Measurements from ENCODE around the gene ATP10D.

The ATP10D gene

GRCh38 chr4:47619691-47620090 lies 134.6 kb downstream of the ATP10D start:
- DNase-seq (ENCODE audit: low read depth, low spot score), result no peak
- Histone ChIP-seq H3K36me3 (ENCODE audit: control insufficient read depth, insufficient read depth, low read length) (no peaks in the 10 kb centered on the region), H3K4me1 (ENCODE audit: control insufficient read depth, insufficient read depth, low read length) (no peaks in the 10 kb centered on the region), H3K4me3 (ENCODE audit: low read length) (no peak overlapping the region), H3K27ac (ENCODE audit: low read length) (no peak overlapping the region), H3K27me3 (ENCODE audit: control insufficient read depth, insufficient read depth, low read length) (no peaks in the 10 kb centered on the region), H3K9me3 (ENCODE audit: control insufficient read depth, insufficient read depth, low read length) (no peaks in the 10 kb centered on the region)
- WGBS (ENCODE audit: insufficient coverage, insufficient read length), result no CpG with 5 or more reads among the region's 2 CpGs

GRCh38 chr4:47621181-47621580 lies 136.1 kb downstream of the ATP10D start:
- DNase-seq (ENCODE audit: low read depth, low spot score), result no peak
- Histone ChIP-seq H3K27ac (ENCODE audit: low read length) (no peak overlapping the region), H3K27me3 (ENCODE audit: control insufficient read depth, insufficient read depth, low read length) (no peaks in the 10 kb centered on the region), H3K9me3 (ENCODE audit: control insufficient read depth, insufficient read depth, low read length) (no peaks in the 10 kb centered on the region), H3K4me3 (ENCODE audit: low read length) (no peak overlapping the region), H3K4me1 (ENCODE audit: control insufficient read depth, insufficient read depth, low read length) (no peaks in the 10 kb centered on the region), H3K36me3 (ENCODE audit: control insufficient read depth, insufficient read depth, low read length) (no peaks in the 10 kb centered on the region)
- no CpG with 5 or more reads among the region's 1 CpG for WGBS (ENCODE audit: insufficient coverage, insufficient read length)

GRCh38 chr4:47624031-47624441 lies 139.0 kb downstream of the ATP10D start:
- Histone ChIP-seq H3K27me3 (ENCODE audit: control insufficient read depth, insufficient read depth, low read length) (no peaks in the 10 kb centered on the region), H3K9me3 (ENCODE audit: control insufficient read depth, insufficient read depth, low read length) (no peaks in the 10 kb centered on the region), H3K4me3 (ENCODE audit: low read length) (no peak overlapping the region), H3K4me1 (ENCODE audit: control insufficient read depth, insufficient read depth, low read length) (no peaks in the 10 kb centered on the region), H3K36me3 (ENCODE audit: control insufficient read depth, insufficient read depth, low read length) (no peaks in the 10 kb centered on the region), H3K27ac (ENCODE audit: low read length) (no peak overlapping the region)
- DNase-seq (ENCODE audit: low read depth, low spot score), result no peak

- no peaks in the 10 kb centered on the region; the same call in 1 of the 2 replicates for H3K9me3 ChIP-seq (ENCODE audit: control insufficient read depth, insufficient read depth, low read length)
- H3K36me3 ChIP-seq (ENCODE audit: control insufficient read depth, insufficient read depth, low read length), result no peaks in the 10 kb centered on the region
- H3K27ac ChIP-seq (ENCODE audit: low read length), result no peak overlapping the region
- no peaks in the 10 kb centered on the region for H3K27me3 ChIP-seq (ENCODE audit: control insufficient read depth, insufficient read depth, low read length)
- H3K4me3 ChIP-seq (ENCODE audit: low read length), result no peak overlapping the region
- no CpG with 5 or more reads among the region's 4 CpGs for WGBS (ENCODE audit: insufficient coverage, insufficient read length)
- no peak for DNase-seq (ENCODE audit: low read depth, low spot score)
- H3K4me1 ChIP-seq (ENCODE audit: control insufficient read depth, insufficient read depth, low read length), result no peaks in the 10 kb centered on the region
These were observed 146.1 kb downstream of the ATP10D start for GRCh38 chr4:47631161-47631560.

- no peaks in the 10 kb centered on the region for H3K9me3 ChIP-seq (ENCODE audit: control insufficient read depth, insufficient read depth, low read length)
- WGBS (ENCODE audit: insufficient coverage, insufficient read length), result no CpG with 5 or more reads among the region's 3 CpGs
- DNase-seq (ENCODE audit: low read depth, low spot score), result no peak
- H3K4me1 ChIP-seq (ENCODE audit: control insufficient read depth, insufficient read depth, low read length), result no peaks in the 10 kb centered on the region
- H3K36me3 ChIP-seq (ENCODE audit: control insufficient read depth, insufficient read depth, low read length), result no peaks in the 10 kb centered on the region
- H3K4me3 ChIP-seq (ENCODE audit: low read length), result no peak overlapping the region
- no peaks in the 10 kb centered on the region for H3K27me3 ChIP-seq (ENCODE audit: control insufficient read depth, insufficient read depth, low read length)
- no peak overlapping the region for H3K27ac ChIP-seq (ENCODE audit: low read length)
These were observed 154.5 kb downstream of the ATP10D start for GRCh38 chr4:47639531-47639930.

- H3K9me3 ChIP-seq (ENCODE audit: control insufficient read depth, insufficient read depth, low read length), result no peaks in the 10 kb centered on the region
- H3K4me3 ChIP-seq (ENCODE audit: low read length), result no peak overlapping the region
- H3K27me3 ChIP-seq (ENCODE audit: control insufficient read depth, insufficient read depth, low read length), result no peaks in the 10 kb centered on the region
- no peaks in the 10 kb centered on the region for H3K36me3 ChIP-seq (ENCODE audit: control insufficient read depth, insufficient read depth, low read length)
- no peak for DNase-seq (ENCODE audit: low read depth, low spot score)
- H3K4me1 ChIP-seq (ENCODE audit: control insufficient read depth, insufficient read depth, low read length), result no peaks in the 10 kb centered on the region
- no peak overlapping the region for H3K27ac ChIP-seq (ENCODE audit: low read length)
These were observed 155.8 kb downstream of the ATP10D start for GRCh38 chr4:47640911-47641310.

- H3K9me3 ChIP-seq (ENCODE audit: control insufficient read depth, insufficient read depth, low read length), result no peaks in the 10 kb centered on the region
- no CpG with 5 or more reads among the region's 1 CpG for WGBS (ENCODE audit: insufficient coverage, insufficient read length)
- no peak overlapping the region for H3K27ac ChIP-seq (ENCODE audit: low read length)
- no peaks in the 10 kb centered on the region for H3K36me3 ChIP-seq (ENCODE audit: control insufficient read depth, insufficient read depth, low read length)
- H3K4me3 ChIP-seq (ENCODE audit: low read length), result no peak overlapping the region
- no peak for DNase-seq (ENCODE audit: low read depth, low spot score)
- H3K27me3 ChIP-seq (ENCODE audit: control insufficient read depth, insufficient read depth, low read length), result no peaks in the 10 kb centered on the region
- H3K4me1 ChIP-seq (ENCODE audit: control insufficient read depth, insufficient read depth, low read length), result no peaks in the 10 kb centered on the region
These were observed 156.7 kb downstream of the ATP10D start for GRCh38 chr4:47641755-47642154.

GRCh38 chr4:47642191-47642830 lies 157.2 kb downstream of the ATP10D start:
- DNase-seq (ENCODE audit: low read depth, low spot score), result no peak
- H3K4me1 ChIP-seq (ENCODE audit: control insufficient read depth, insufficient read depth, low read length), result no peaks in the 10 kb centered on the region
- H3K9me3 ChIP-seq (ENCODE audit: control insufficient read depth, insufficient read depth, low read length), result no peaks in the 10 kb centered on the region
- H3K27me3 ChIP-seq (ENCODE audit: control insufficient read depth, insufficient read depth, low read length), result no peaks in the 10 kb centered on the region
- no peak overlapping the region for H3K27ac ChIP-seq (ENCODE audit: low read length)
- H3K4me3 ChIP-seq (ENCODE audit: low read length), result no peak overlapping the region
- no peaks in the 10 kb centered on the region for H3K36me3 ChIP-seq (ENCODE audit: control insufficient read depth, insufficient read depth, low read length)
- no CpG with 5 or more reads among the region's 6 CpGs for WGBS (ENCODE audit: insufficient coverage, insufficient read length)

Measured in iPS DF 6.9 (cell line).